HepG2 (cell line): ENCODE results near the gene PDE4D. TPM values are rescaled to one million over a fixed set of nuclear protein-coding genes. Genes with fewer than 3 reads are reported as not detected.

Experiments used
- ATAC-seq: fragments of 200-7000 bp; cut with Tn5 transposase; 3 replicates; pipeline ENCODE4 v1.9.1; 2020; ENCODE audit warnings: mild to moderate bottlenecking, moderate library complexity
- BruUV-seq: library from RNA; stranded (reverse); fragments of 400-500 nt; replicated peaks from 2 replicates; lab custom pipeline; 2021; lab: Mats Ljungman, UMichigan
- CTCF ChIA-PET: fragments of 300-600 bp; formaldehyde crosslinking; extraction: SDS; loops from one replicate; lab custom pipeline; 2021; ENCODE audit warnings: low total read pairs, inconsistent platforms, low intra/inter-chr PET ratio; lab: Yijun Ruan, JAX
- POLR2A ChIA-PET: fragments of 350-600 bp; sonication (Branson Sonifier 250); formaldehyde crosslinking; loops from one replicate; lab custom pipeline; 2020; ENCODE audit warnings: antibody characterized with exemption, inconsistent platforms; lab: Yijun Ruan, JAX
- DNase-seq: peaks from one replicate; pipeline ENCODE4 v3.0.0-alpha.2; 2015; ENCODE audit warnings: low spot score
- FAIRE-seq: peaks from 3 replicates; lab custom pipeline; 2011; peaks lifted over from hg19 to GRCh38; lab: Jason Lieb, UNC
- H2AFZ ChIP-seq: one replicate; pipeline ENCODE4 v1.6.1; 2011; ENCODE audit warnings: low read length, inconsistent platforms
- H3K27ac ChIP-seq: fragments of 300-600 bp; 3 replicates; pipeline ENCODE4 v1.8.0; 2011; ENCODE audit warnings: mixed run types, mild to moderate bottlenecking, mixed read lengths, low read length, inconsistent platforms; ENCODE audit not compliant: insufficient read depth; ENCODE audit errors: extremely low read length
- H3K27me3 ChIP-seq, 2 experiments: fragments of 200-600 bp in 1 of 2; 2 replicates in 1 of 2; 3 replicates in 1 of 2; pipeline versions ENCODE4 v1.6.0 to v1.8.0; 2011; ENCODE audit warnings: low read length in 2 of 2, mild to moderate bottlenecking in 2 of 2, moderate library complexity in 2 of 2, inconsistent platforms in 1 of 2; ENCODE audit not compliant: insufficient read depth in 2 of 2, control insufficient read depth in 1 of 2
- H3K36me3 ChIP-seq, 2 experiments: fragments of 200-600 bp in 1 of 2; replicated peaks in 1 of 2; 2 replicates in 1 of 2; 3 replicates in 1 of 2; pipeline versions ENCODE4 v1.5.1 to v1.8.0; 2011; ENCODE audit warnings: low read length in 2 of 2, inconsistent platforms in 1 of 2; ENCODE audit not compliant: insufficient read depth in 2 of 2, control insufficient read depth in 1 of 2
- H3K4me1 ChIP-seq: 2 replicates; pipeline ENCODE4 v1.5.1; 2012; ENCODE audit warnings: low read length, inconsistent platforms; ENCODE audit not compliant: insufficient read depth
- H3K4me2 ChIP-seq: 2 replicates; pipeline ENCODE4 v1.6.0; 2011; ENCODE audit warnings: low read depth, low read length, inconsistent platforms
- H3K4me3 ChIP-seq, 3 experiments: fragments of 200-600 bp in 1 of 3; sonication (generic), shearing (Covaris generic) in 1 of 3; replicated peaks in 1 of 3; 2 replicates each; pipeline ENCODE4 v1.5.1; 2011 to 2016; ENCODE audit warnings: low read length in 3 of 3, inconsistent platforms in 2 of 3, low read depth in 2 of 3, mild to moderate bottlenecking in 2 of 3, control low read depth in 1 of 3, mixed read lengths in 1 of 3; ENCODE audit not compliant: insufficient read depth in 1 of 3
- H3K79me2 ChIP-seq: one replicate; pipeline ENCODE4 v1.6.1; 2011; ENCODE audit warnings: low read length, inconsistent platforms; ENCODE audit not compliant: insufficient read depth
- H3K9ac ChIP-seq: 2 replicates; pipeline ENCODE4 v1.6.0; 2011; ENCODE audit warnings: mild to moderate bottlenecking, low read depth, low read length, inconsistent platforms; ENCODE audit not compliant: insufficient read depth
- H3K9me3 ChIP-seq: 2 replicates; pipeline ENCODE4 v1.5.1; 2012; ENCODE audit warnings: mild to moderate bottlenecking, low read length
- H4K20me1 ChIP-seq: 2 replicates; pipeline ENCODE4 v1.6.0; 2011; ENCODE audit warnings: inconsistent platforms, mild to moderate bottlenecking, low read length, moderate library complexity; ENCODE audit not compliant: insufficient read depth
- HBP1 ChIP-seq: IDR thresholded peaks from 2 replicates; pipeline ENCODE4 v1.6.1; 2016; ENCODE audit warnings: low read depth, control low read depth
- IRX3 ChIP-seq: sonication (generic); formaldehyde crosslinking; IDR thresholded peaks from 2 replicates; pipeline ENCODE4 v1.8.1; 2023; ENCODE audit warnings: mild to moderate bottlenecking, low read depth, missing genetic modification reagents, borderline replicate concordance
- MAFG ChIP-seq: sonication (generic); formaldehyde crosslinking; IDR thresholded peaks from 2 replicates; pipeline ENCODE4 v1.5.1; 2020; ENCODE audit warnings: mild to moderate bottlenecking, missing genetic modification reagents
- PATZ1 ChIP-seq: sonication (generic); formaldehyde crosslinking; IDR thresholded peaks from 2 replicates; pipeline ENCODE4 v1.4.0; 2020; ENCODE audit warnings: missing genetic modification reagents
- RFXAP ChIP-seq: sonication (generic); formaldehyde crosslinking; IDR thresholded peaks from 2 replicates; pipeline ENCODE4 v1.4.0; 2020; ENCODE audit warnings: missing genetic modification reagents, borderline replicate concordance
- SRF ChIP-seq: IDR thresholded peaks from 2 replicates; pipeline ENCODE4 v1.6.1; 2011; ENCODE audit warnings: mild to moderate bottlenecking, low read depth, low read length, moderate library complexity
- ZBTB20 ChIP-seq: sonication (generic); formaldehyde crosslinking; IDR thresholded peaks from 2 replicates; pipeline ENCODE4 v1.8.1; 2023; ENCODE audit warnings: missing genetic modification reagents, low read depth, mild to moderate bottlenecking, borderline replicate concordance
- ZNF724P ChIP-seq: sonication (generic); formaldehyde crosslinking; IDR thresholded peaks from 2 replicates; pipeline ENCODE4 v1.8.0; 2022; ENCODE audit warnings: missing genetic modification reagents, borderline replicate concordance
- WGBS: methylation state at CpG from one replicate; pipeline ENCODE4 v1.1.6; 2017; ENCODE audit warnings: low lambda C conversion rate; 5-methylcytosine and 5-hydroxymethylcytosine counted together
- in situ Hi-C: cut with HindIII; loops from 2 replicates; pipeline ENCODE4 v1.10.0; 2017; ENCODE audit warnings: low pct_unique_long_range_greater_than_20kb; ENCODE audit not compliant: extremely low pct_ligation_motif_present
- intact Hi-C: fragments of 100-400 bp; cut with micrococcal nuclease; formaldehyde crosslinking; loops from one replicate; pipeline ENCODE4 v1.10.0; 2022; ENCODE audit not compliant: unreplicated experiment
- polyA plus RNA-seq, 8 experiments: library from polyadenylated mRNA; depleted of rRNA in 3 of 8; stranded (reverse) in 7 of 8; unstranded in 1 of 8; fragments of >200 nt; fragmentation: Illumina TruSeq in 4 of 8; extraction: Trizol in 4 of 8; gene quantifications; 2 replicates each; pipeline versions ENCODE4 v1.2.1 to v1.2.3, GENCODE V29; 2011 to 2016; ENCODE audit warnings: low read depth in 4 of 8, missing spikeins in 1 of 8, mixed read lengths in 1 of 8; ENCODE audit not compliant: insufficient read depth in 1 of 8
- total RNA-seq, 5 experiments: library from RNA; depleted of rRNA; stranded (reverse); fragments of >200 nt; fragmentation: Illumina TruSeq; extraction: Trizol; gene quantifications; 2 replicates each; pipeline ENCODE4 v1.2.3, GENCODE V29; 2016; ENCODE audit warnings: low read depth in 1 of 5

PDE4D gene
- total and polyA plus RNA-seq, 2 of the 13 experiments (the other 11 are each of a cell fraction or from before 2014, with no cell fraction given) = 7.0 to 12.2 TPM

DNA sequence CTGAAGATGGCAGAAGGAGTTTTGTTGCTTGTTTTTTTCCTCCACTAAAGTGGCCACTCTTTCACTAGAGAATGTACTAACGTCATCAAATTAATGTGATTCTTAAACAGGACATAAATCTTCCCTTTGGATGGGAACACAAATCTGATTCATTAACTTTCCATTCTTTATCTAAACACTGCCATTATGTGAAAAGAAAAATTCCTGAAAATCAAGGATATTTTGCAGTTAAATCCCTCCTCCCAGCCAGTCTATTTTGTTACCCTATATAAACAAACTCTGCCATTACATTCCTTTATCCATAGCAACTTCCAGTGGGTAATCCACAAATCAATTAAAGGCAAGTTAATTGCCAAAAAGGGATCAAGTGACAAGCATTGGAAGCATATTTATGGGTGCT is 546.5 kb downstream of the PDE4D start (continued):
- TF ChIP-seq PATZ1 (no peak), MAFG (CRISPR knock-in tag) (no peak), SRF (no peak), ZBTB20 (CRISPR knock-in tag) (no peak), ZNF724P (CRISPR knock-in tag) (no peak), HBP1 (CRISPR knock-in tag) (no peak), IRX3 (no peak)

DNA sequence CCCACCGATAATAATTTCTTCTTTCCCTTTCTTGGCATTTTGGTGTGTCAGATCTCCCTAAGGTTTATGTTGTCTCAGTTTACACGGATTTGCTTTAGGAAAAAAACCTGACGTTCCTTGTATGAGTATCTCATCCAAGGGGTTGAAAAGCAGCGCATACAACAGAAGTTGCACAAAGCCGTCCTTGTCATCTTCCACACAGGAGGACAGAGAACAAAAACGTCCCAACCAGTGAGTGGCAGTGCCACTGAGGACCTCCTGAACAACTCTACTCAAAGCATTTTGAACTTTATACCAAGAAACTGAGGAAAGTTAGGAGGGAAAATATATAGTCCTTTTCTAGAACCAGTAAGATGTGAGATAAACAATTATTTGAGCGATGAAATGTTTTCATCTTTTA is 547.0 kb downstream of the PDE4D start:
- no peaks in the 10 kb centered on the region for H3K36me3 ChIP-seq
- no peaks in the 10 kb centered on the region for H3K79me2 ChIP-seq
- ChIA-PET CTCF (no interaction called here), POLR2A (no interaction called here)
- FAIRE-seq (no peak), DNase-seq (no peak), ATAC-seq (no peak)
- 47% methylated on average over 7 of the region's 7 CpGs for WGBS
- no TSS peak for BruUV-seq
- H2AFZ ChIP-seq = no peak overlapping the region
- no peak overlapping the region for H3K4me2 ChIP-seq
- no peaks in the 10 kb centered on the region for H3K9me3 ChIP-seq
- H3K27me3 ChIP-seq = no peaks in the 10 kb centered on the region
- no peak overlapping the region for H3K4me3 ChIP-seq
- no peaks in the 10 kb centered on the region for H3K4me1 ChIP-seq
- no peak for TF ChIP-seq RFXAP (CRISPR knock-in tag)
- no peak overlapping the region for H3K27ac ChIP-seq
- H3K9ac ChIP-seq = no peak overlapping the region
- in situ Hi-C loops (loop anchor here (10.0 kb wide), 1 partner anchor 132 kb away; no protein-coding TSS in a partner anchor), intact Hi-C loops (no loop called here)
- no peaks in the 10 kb centered on the region for H4K20me1 ChIP-seq
